NCI-H748 treated with DMSO at 0.1 percent for 48 hours (cell line): ENCODE results near the gene COL5A2.

Source experiments
- DNase-seq: peaks from one replicate; lab custom pipeline; 2025; lab: John Stamatoyannopoulos, UW

The COL5A2 gene

DNA sequence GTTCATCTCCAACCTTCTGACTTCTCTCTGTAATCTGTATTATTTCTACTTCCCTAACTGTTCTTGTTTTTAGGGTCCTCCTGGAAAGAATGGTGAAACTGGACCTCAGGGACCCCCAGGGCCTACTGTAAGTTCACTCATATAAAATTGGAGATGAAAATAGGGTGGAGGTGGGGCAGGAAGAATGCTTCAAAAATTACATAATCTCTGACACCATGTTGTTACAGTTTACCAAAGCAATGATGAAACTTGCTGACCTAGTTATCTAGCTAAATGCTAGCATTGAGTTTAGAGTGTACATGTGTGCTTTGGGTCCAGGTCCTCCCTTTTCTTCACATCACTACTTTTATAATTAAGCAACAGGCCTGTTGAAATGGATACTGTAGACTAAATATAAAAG is 182.3 kb downstream of the COL5A2 start:
- no peak for DNase-seq

DNA sequence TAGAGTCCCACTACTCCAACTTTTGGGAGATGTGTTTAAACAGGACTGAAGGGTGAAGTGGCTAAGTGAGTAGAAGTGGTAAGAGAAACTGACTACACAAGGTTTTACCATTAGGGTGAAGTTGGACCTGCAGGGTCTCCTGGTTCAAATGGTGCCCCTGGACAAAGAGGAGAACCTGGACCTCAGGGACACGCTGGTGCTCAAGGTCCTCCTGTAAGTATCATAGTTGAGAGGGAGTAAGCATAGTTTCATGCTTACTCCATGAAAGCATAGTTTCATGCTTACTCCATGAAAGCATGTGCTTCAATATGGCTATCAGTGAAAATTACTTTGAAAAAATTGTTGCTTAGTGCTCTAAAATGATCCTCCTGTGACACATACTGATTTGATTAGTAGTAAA is 186.3 kb downstream of the COL5A2 start:
- DNase-seq = no peak

DNA sequence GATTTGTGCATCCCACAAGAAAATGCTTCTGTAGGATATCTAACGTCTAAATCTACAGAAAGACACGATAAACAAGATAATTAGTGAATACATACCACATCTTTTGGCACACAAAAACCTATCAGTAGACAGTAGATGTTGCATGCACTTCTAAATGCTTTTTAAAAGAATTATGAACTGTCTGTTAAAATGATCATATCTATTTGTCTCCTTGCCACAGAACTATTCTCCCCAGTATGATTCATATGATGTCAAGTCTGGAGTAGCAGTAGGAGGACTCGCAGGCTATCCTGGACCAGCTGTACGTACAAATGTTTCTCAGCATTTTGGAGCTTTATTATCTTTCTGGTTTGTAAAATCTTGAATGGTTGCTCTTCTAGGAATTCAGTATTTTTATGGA is 192.7 kb downstream of the COL5A2 start:
- DNase-seq = no peak

DNA sequence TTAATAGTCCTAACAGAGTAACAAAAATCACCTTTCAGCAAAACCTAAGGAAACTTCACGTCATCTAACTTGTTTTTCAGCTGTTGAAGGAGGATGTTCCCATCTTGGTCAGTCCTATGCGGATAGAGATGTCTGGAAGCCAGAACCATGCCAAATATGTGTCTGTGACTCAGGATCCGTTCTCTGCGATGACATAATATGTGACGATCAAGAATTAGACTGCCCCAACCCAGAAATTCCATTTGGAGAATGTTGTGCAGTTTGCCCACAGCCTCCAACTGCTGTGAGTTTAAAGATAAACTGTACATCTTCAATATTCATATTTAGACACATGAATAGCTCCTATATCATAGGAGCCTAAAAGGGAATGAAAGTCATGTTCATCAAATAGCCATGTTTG is 194.9 kb downstream of the COL5A2 start:
- DNase-seq = no peak

DNA sequence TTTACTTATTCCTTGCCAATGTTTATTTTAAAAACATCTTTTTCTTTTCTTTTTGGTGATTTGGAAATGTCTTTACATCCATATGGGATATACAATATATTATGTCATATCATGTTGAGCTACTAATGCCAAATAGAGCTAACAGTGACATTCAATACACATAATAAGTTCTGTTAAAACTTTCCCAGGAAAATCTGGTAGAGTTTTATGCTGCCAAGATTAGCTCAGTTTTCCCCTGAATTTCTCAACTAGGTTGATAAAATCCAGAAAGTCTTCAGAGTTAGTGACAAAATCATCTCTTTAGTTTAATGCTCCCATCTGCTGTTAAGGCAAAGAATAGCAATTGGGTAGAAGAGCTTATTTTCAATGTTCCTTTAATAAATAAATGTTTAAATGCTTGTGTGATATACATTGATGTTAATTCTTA is 195.5 kb downstream of the COL5A2 start:
- DNase-seq = no peak

DNA sequence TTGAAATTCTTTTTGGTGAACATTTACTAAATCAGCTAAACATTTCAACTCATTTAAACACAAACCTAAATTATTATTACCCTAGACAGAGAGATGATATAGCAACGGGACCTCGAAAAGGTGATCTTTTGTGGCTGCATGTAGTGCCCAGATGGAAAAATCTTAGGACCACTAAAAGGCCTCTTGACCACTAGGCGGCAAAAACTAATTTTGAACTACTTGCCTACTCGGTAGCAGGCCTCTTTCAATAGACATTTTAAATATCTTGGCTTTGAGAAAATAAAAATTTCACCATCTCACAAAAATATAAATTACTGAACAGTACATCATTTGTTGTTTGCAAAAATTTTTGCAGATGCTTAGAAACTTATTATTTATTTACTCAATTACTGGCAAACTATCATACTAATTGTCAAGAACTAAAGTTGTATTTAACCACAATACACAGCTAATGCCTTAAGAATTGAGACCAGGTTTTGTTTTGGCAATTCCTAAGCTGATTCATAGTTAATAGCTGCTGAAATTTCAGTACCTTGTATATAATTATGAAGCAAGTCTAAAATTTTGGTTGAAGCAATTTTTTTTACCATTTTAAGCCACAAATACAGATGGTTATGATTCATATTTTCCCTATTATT is 196.0 kb downstream of the COL5A2 start:
- DNase-seq = no peak
